Right atrium auricular region (tissue), 2 donors: ENCODE data around the gene TPRX2. TPM values are rescaled to one million over a fixed set of nuclear protein-coding genes. Genes with fewer than 3 reads are reported as not detected.

Experiments used
- DNase-seq: peaks from one replicate; pipeline ENCODE4 v3.0.0-alpha.2; 2019; ENCODE audit warnings: low spot score
- H3K27ac ChIP-seq, 2 donors: fragments of 200-600 bp; sonication (generic); 1 replicate in 1 of 2; 2 replicates in 1 of 2; pipeline ENCODE4 v1.5.1; 2016 to 2019
- H3K27me3 ChIP-seq, 2 donors: fragments of 200-600 bp; sonication (generic); one replicate each; pipeline versions ENCODE4 v1.5.1 to v1.6.0; 2017 to 2019
- H3K36me3 ChIP-seq: fragments of 200-600 bp; sonication (generic); one replicate; pipeline ENCODE4 v1.5.1; 2016
- H3K4me1 ChIP-seq, 2 donors: fragments of 200-600 bp; sonication (generic); one replicate each; pipeline versions ENCODE4 v1.5.1 to v1.6.0; 2017 to 2019
- H3K4me3 ChIP-seq, 2 donors: fragments of 200-600 bp; sonication (generic); 1 replicate in 1 of 2; 2 replicates in 1 of 2; pipeline ENCODE4 v1.5.1; 2017 to 2019; ENCODE audit warnings: mild to moderate bottlenecking in 1 of 2, moderate library complexity in 1 of 2
- H3K9me3 ChIP-seq, 2 donors: fragments of 200-600 bp; sonication (generic); one replicate each; pipeline ENCODE4 v1.5.1; 2019
- total RNA-seq, 2 donors: library from RNA; depleted of rRNA; stranded (reverse); fragments of >200 nt; gene quantifications; one replicate each; pipeline ENCODE4 v1.1.0, GENCODE V29; 2016
- TF ChIP-seq, protein P1 (sequence below), 2 donors: fragments of 200-600 bp; sonication (generic); IDR thresholded peaks; one replicate each; pipeline ENCODE4 v1.5.1; 2019; ENCODE audit warnings: antibody characterized with exemption in 2 of 2

Gene TPRX2
- total RNA-seq, 2 donors from 2014 or later: not detected

- no peak for DNase-seq
- no peaks in the 10 kb centered on the region for H3K4me1 ChIP-seq
- H3K27ac ChIP-seq: no peak overlapping the region
- no peak overlapping the region for H3K4me3 ChIP-seq
- H3K27me3 ChIP-seq: no peaks in the 10 kb centered on the region
- TF ChIP-seq, protein P1, sequence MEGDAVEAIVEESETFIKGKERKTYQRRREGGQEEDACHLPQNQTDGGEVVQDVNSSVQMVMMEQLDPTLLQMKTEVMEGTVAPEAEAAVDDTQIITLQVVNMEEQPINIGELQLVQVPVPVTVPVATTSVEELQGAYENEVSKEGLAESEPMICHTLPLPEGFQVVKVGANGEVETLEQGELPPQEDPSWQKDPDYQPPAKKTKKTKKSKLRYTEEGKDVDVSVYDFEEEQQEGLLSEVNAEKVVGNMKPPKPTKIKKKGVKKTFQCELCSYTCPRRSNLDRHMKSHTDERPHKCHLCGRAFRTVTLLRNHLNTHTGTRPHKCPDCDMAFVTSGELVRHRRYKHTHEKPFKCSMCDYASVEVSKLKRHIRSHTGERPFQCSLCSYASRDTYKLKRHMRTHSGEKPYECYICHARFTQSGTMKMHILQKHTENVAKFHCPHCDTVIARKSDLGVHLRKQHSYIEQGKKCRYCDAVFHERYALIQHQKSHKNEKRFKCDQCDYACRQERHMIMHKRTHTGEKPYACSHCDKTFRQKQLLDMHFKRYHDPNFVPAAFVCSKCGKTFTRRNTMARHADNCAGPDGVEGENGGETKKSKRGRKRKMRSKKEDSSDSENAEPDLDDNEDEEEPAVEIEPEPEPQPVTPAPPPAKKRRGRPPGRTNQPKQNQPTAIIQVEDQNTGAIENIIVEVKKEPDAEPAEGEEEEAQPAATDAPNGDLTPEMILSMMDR (IDR thresholded peaks at IDR 0.05): no peak
- H3K9me3 ChIP-seq: peaks cover 4 to 22% of the 10 kb centered on the region in 2 donors
- no peaks in the 10 kb centered on the region for H3K36me3 ChIP-seq
Observed at GRCh38 chr19:47891622-47891922, 32.5 kb downstream of the TPRX2 start.

GRCh38 chr19:47891923-47892666 is 33.1 kb downstream of the TPRX2 start:
- DNase-seq: no peak
- H3K27me3 ChIP-seq: no peaks in the 10 kb centered on the region
- no peak overlapping the region for H3K27ac ChIP-seq
- H3K4me3 ChIP-seq: no peak overlapping the region
- H3K9me3 ChIP-seq: peaks cover 4 to 25% of the 10 kb centered on the region in 2 donors
- TF ChIP-seq, protein P1 (IDR thresholded peaks at IDR 0.05): no peak
- H3K4me1 ChIP-seq: no peaks in the 10 kb centered on the region
- no peaks in the 10 kb centered on the region for H3K36me3 ChIP-seq

- TF ChIP-seq, protein P1 (IDR thresholded peaks at IDR 0.05): no peak
Observed at GRCh38 chr19:47895165-47895782, 36.2 kb downstream of the TPRX2 start.

GRCh38 chr19:47896019-47896418 is 37.0 kb downstream of the TPRX2 start:
- Histone ChIP-seq H3K27ac (no peak overlapping the region), H3K4me1 (no peaks in the 10 kb centered on the region), H3K4me3 (no peak overlapping the region), H3K27me3 (no peaks in the 10 kb centered on the region), H3K9me3 (peaks cover 4 to 25% of the 10 kb centered on the region in 2 donors), H3K36me3 (no peaks in the 10 kb centered on the region)
- TF ChIP-seq, protein P1 (IDR thresholded peaks at IDR 0.05): no peak
- DNase-seq: no peak

More at GRCh38 chr19:47895165-47895782, 36.2 kb downstream of the TPRX2 start:
- H3K4me1 ChIP-seq: no peaks in the 10 kb centered on the region
- no peaks in the 10 kb centered on the region for H3K27me3 ChIP-seq
- H3K27ac ChIP-seq: no peak overlapping the region
- DNase-seq: no peak
- H3K36me3 ChIP-seq: no peaks in the 10 kb centered on the region
- no peak overlapping the region for H3K4me3 ChIP-seq
- H3K9me3 ChIP-seq: peaks cover 4 to 25% of the 10 kb centered on the region in 2 donors

DNA sequence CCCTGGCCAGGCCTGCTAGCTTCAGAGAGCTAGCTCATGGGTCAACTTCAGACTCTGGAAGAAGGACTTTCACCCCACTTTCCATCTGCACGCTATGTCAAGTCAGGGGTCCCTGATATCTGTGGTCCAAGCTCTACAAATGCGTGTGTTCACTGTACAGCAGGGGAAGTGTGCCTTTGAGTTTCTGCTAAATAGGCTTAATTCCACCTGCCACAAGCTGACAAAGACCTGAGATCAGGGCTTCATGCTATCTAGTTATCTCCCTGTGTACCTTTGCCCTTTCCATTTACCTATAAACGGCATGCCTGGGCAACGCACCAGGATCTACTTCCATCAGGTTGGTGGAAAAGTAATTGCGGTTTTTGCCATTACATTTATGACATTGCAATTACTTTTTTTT is 37.7 kb downstream of the TPRX2 start:
- no peak for DNase-seq
- Histone ChIP-seq H3K4me3 (no peak overlapping the region), H3K27ac (no peak overlapping the region), H3K27me3 (no peaks in the 10 kb centered on the region), H3K9me3 (peaks cover 4 to 25% of the 10 kb centered on the region in 2 donors), H3K4me1 (no peaks in the 10 kb centered on the region), H3K36me3 (no peaks in the 10 kb centered on the region)
- TF ChIP-seq, protein P1 (IDR thresholded peaks at IDR 0.05): no peak
